GM23248 (cell line): ENCODE data around the gene SLC4A4. TPM values are rescaled to one million over a fixed set of nuclear protein-coding genes. Genes with fewer than 3 reads are reported as not detected.

Experiments
- DNase-seq: peaks from one replicate; pipeline ENCODE4 v3.0.0-alpha.2; 2015
- H2AFZ ChIP-seq: fragments of 200-600 bp; sonication (generic); 2 replicates; pipeline ENCODE4 v1.6.1; 2016; ENCODE audit warnings: antibody characterized with exemption
- H3F3A ChIP-seq: fragments of 200-600 bp; sonication (generic); 2 replicates; pipeline ENCODE4 v1.6.1; 2016; ENCODE audit warnings: mild to moderate bottlenecking, antibody characterized with exemption, mixed run types; ENCODE audit not compliant: insufficient read depth
- H3K27ac ChIP-seq: fragments of 200-600 bp; sonication (generic); 2 replicates; pipeline ENCODE4 v1.5.1; 2016; ENCODE audit warnings: mild to moderate bottlenecking
- H3K27me3 ChIP-seq: fragments of 200-600 bp; sonication (generic); replicated peaks from 2 replicates; pipeline ENCODE4 v1.6.1; 2016; ENCODE audit warnings: mild to moderate bottlenecking; ENCODE audit not compliant: insufficient read depth
- H3K36me3 ChIP-seq: fragments of 200-600 bp; sonication (generic); 2 replicates; pipeline ENCODE4 v1.6.1; 2016; ENCODE audit warnings: low read depth, mild to moderate bottlenecking
- H3K4me1 ChIP-seq: fragments of 200-600 bp; sonication (generic); 2 replicates; pipeline ENCODE4 v1.6.1; 2016; ENCODE audit warnings: mild to moderate bottlenecking; ENCODE audit not compliant: insufficient read depth
- H3K4me2 ChIP-seq: fragments of 200-600 bp; sonication (generic); one replicate; pipeline ENCODE4 v1.6.1; 2016; ENCODE audit warnings: mild to moderate bottlenecking; ENCODE audit not compliant: unreplicated experiment
- H3K4me3 ChIP-seq: fragments of 200-600 bp; sonication (generic); 2 replicates; pipeline ENCODE4 v1.5.1; 2016; ENCODE audit warnings: mild to moderate bottlenecking
- H3K79me2 ChIP-seq: fragments of 200-600 bp; sonication (generic); 2 replicates; pipeline ENCODE4 v1.6.1; 2016; ENCODE audit warnings: mild to moderate bottlenecking; ENCODE audit not compliant: insufficient read depth
- H3K9ac ChIP-seq: fragments of 200-600 bp; sonication (generic); 2 replicates; pipeline ENCODE4 v1.6.1; 2016; ENCODE audit warnings: mild to moderate bottlenecking
- H3K9me2 ChIP-seq: fragments of 200-600 bp; sonication (generic); 2 replicates; pipeline ENCODE4 v1.6.1; 2016; ENCODE audit warnings: mixed run types, mild to moderate bottlenecking, moderate library complexity; ENCODE audit not compliant: insufficient read depth
- H3K9me3 ChIP-seq: fragments of 200-600 bp; sonication (generic); one replicate; pipeline ENCODE4 v1.6.1; 2017; ENCODE audit warnings: low read depth
- H4K20me1 ChIP-seq: fragments of 200-600 bp; sonication (generic); 2 replicates; pipeline ENCODE4 v1.6.0; 2016; ENCODE audit not compliant: insufficient read depth
- EZH2 ChIP-seq: fragments of 200-600 bp; sonication (generic); IDR thresholded peaks from 2 replicates; pipeline ENCODE4 v1.6.1; 2018; ENCODE audit warnings: antibody characterized with exemption, mild to moderate bottlenecking; ENCODE audit not compliant: insufficient read depth, poor library complexity, severe bottlenecking
- EZH2phosphoT487 ChIP-seq: fragments of 200-600 bp; sonication (generic); IDR thresholded peaks from 2 replicates; pipeline ENCODE4 v1.6.1; 2018; ENCODE audit warnings: antibody characterized with exemption, moderate library complexity, mild to moderate bottlenecking, low read depth; ENCODE audit not compliant: insufficient read depth
- WGBS, 2 experiments: methylation state at CpG; one replicate each; pipeline ENCODE4 v1.1.6; 2015 to 2017; ENCODE audit warnings: low lambda C conversion rate in 2 of 2, low coverage in 1 of 2; ENCODE audit errors: missing lambda C conversion rate in 2 of 2; 5-methylcytosine and 5-hydroxymethylcytosine counted together
- in situ Hi-C: fragments of 300-500 bp; cut with MboI; formaldehyde crosslinking; loops from 2 replicates; pipeline ENCODE4 v1.15.0; 2020
- polyA plus RNA-seq: library from polyadenylated mRNA; unstranded; fragments of >200 nt; fragmentation: Nextera tagmentation; extraction: Ambion mirVana; gene quantifications from 2 replicates; pipeline ENCODE4 v1.2.1, GENCODE V29; 2016
- total RNA-seq: library from RNA; depleted of rRNA; stranded (reverse); fragments of >200 nt; shearing (Covaris generic); gene quantifications from 2 replicates; pipeline ENCODE4 v1.2.3, GENCODE V29; 2014

Gene SLC4A4
- total and polyA plus RNA-seq, 2 experiments from 2014 or later: 7.2 to 11.5 TPM

DNA sequence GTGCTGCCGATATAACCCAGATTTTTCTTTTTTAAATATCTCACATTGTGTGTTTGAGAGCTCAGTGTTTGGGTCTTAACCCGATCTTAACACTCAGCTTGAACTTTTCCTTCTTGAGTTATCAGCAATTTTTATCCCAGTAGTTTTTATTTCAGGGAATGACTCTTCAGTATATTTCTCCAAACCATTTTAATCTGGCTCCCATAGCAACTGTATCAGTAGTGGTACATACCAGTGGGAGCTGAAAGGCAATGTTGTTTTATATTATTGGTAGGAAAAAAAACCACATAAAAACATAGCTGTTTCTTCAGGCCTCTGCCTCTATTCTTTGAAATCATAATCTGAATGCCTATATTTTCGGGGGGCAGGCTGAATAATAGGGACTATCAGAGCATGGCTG lies 111.1 kb downstream of the SLC4A4 start:
- Histone ChIP-seq H3K36me3 (no peaks in the 10 kb centered on the region), H2AFZ (no peak overlapping the region), H3F3A (no peaks in the 10 kb centered on the region), H3K4me1 (no peaks in the 10 kb centered on the region), H3K27ac (no peak overlapping the region), H3K79me2 (no peaks in the 10 kb centered on the region), H3K9ac (no peak overlapping the region), H3K27me3 (no peaks in the 10 kb centered on the region), H3K4me2 (no peak overlapping the region), H3K9me2 (no peaks in the 10 kb centered on the region), H3K9me3 (no peaks in the 10 kb centered on the region), H4K20me1 (no peaks in the 10 kb centered on the region), H3K4me3 (no peak overlapping the region)
- TF ChIP-seq EZH2: no peak
- no peak for TF ChIP-seq EZH2phosphoT487
- WGBS, 2 experiments: 57 to 58% methylated on average over 3 of the region's 3 CpGs
- in situ Hi-C loops: no loop called here
- DNase-seq: no peak

DNA sequence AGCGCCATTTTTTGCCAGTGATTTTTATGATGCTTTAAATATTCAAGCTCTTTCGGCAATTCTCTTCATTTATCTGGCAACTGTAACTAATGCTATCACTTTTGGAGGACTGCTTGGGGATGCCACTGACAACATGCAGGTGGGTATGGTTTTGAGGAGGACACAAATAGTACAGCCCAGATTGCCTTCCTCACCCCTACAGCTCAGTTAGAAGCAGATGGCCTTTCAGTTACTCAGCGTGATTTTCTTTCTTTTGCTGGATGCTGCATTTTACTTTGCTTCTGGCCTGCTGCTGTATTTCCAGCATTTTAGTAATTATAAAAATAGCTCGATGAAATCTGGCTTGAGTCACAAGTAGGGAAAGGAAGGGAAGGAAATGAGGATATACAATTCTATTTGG lies 114.7 kb downstream of the SLC4A4 start:
- no peaks in the 10 kb centered on the region for H3K27me3 ChIP-seq
- DNase-seq: no peak
- H2AFZ ChIP-seq: no peak overlapping the region
- TF ChIP-seq EZH2phosphoT487: no peak
- no peak for TF ChIP-seq EZH2
- H3K4me3 ChIP-seq: no peak overlapping the region
- 54 to 59% methylated on average over 4 of the region's 4 CpGs for WGBS, 2 experiments
- in situ Hi-C loops: no loop called here
- no peaks in the 10 kb centered on the region for H3K9me3 ChIP-seq
- no peak overlapping the region for H3K4me2 ChIP-seq
- H3K27ac ChIP-seq: no peak overlapping the region
- peaks cover 14% of the 10 kb centered on the region for H3K4me1 ChIP-seq
- H4K20me1 ChIP-seq: no peaks in the 10 kb centered on the region
- no peaks in the 10 kb centered on the region for H3K79me2 ChIP-seq
- no peaks in the 10 kb centered on the region for H3K9me2 ChIP-seq
- no peak overlapping the region for H3K9ac ChIP-seq
- peaks cover 16% of the 10 kb centered on the region; the same call in 1 of the 2 replicates for H3F3A ChIP-seq
- H3K36me3 ChIP-seq: no peaks in the 10 kb centered on the region

GRCh38 chr4:71456841-71457240 lies 118.0 kb downstream of the SLC4A4 start:
- Histone ChIP-seq H3K4me2 (peak overlapping the region; percentile 19), H3K9ac (peak overlapping the region; percentile 29; the same call in 1 of the 2 replicates), H2AFZ (no peak overlapping the region), H3K36me3 (no peaks in the 10 kb centered on the region), H3K4me1 (peaks cover 14% of the 10 kb centered on the region), H4K20me1 (no peaks in the 10 kb centered on the region), H3K9me3 (no peaks in the 10 kb centered on the region), H3K4me3 (no peak overlapping the region), H3K27ac (peak overlapping the region; percentile 69), H3F3A (peaks cover 16% of the 10 kb centered on the region; the same call in 1 of the 2 replicates), H3K27me3 (no peaks in the 10 kb centered on the region), H3K79me2 (no peaks in the 10 kb centered on the region), H3K9me2 (no peaks in the 10 kb centered on the region)
- DNase-seq: peak; percentile 97
- in situ Hi-C loops: no loop called here
- 0 to 5% methylated on average over 1 of the region's 1 CpG for WGBS, 2 experiments
- TF ChIP-seq EZH2 (no peak), EZH2phosphoT487 (no peak)

- H4K20me1 ChIP-seq: no peaks in the 10 kb centered on the region
- TF ChIP-seq EZH2 (no peak), EZH2phosphoT487 (no peak)
- H3F3A ChIP-seq: peaks cover 16% of the 10 kb centered on the region; the same call in 1 of the 2 replicates
- H3K9me3 ChIP-seq: no peaks in the 10 kb centered on the region
- no peaks in the 10 kb centered on the region for H3K79me2 ChIP-seq
- no peaks in the 10 kb centered on the region for H3K27me3 ChIP-seq
- no peak overlapping the region for H3K27ac ChIP-seq
- in situ Hi-C loops: no loop called here
- WGBS, 2 experiments: 75 to 77% methylated on average over 4 of the region's 4 CpGs
- no peak overlapping the region for H3K4me2 ChIP-seq
- H3K36me3 ChIP-seq: no peaks in the 10 kb centered on the region
- no peak for DNase-seq
- no peak overlapping the region for H2AFZ ChIP-seq
- no peak overlapping the region for H3K4me3 ChIP-seq
- H3K4me1 ChIP-seq: peaks cover 14% of the 10 kb centered on the region
- H3K9me2 ChIP-seq: no peaks in the 10 kb centered on the region
- no peak overlapping the region for H3K9ac ChIP-seq
Measured at GRCh38 chr4:71460371-71460770, 121.6 kb downstream of the SLC4A4 start.

GRCh38 chr4:71461422-71461821 lies 122.6 kb downstream of the SLC4A4 start:
- no peaks in the 10 kb centered on the region for H4K20me1 ChIP-seq
- DNase-seq: no peak
- in situ Hi-C loops: no loop called here
- TF ChIP-seq EZH2: no peak
- TF ChIP-seq EZH2phosphoT487: no peak
- no peaks in the 10 kb centered on the region for H3K9me2 ChIP-seq
- H3K9me3 ChIP-seq: no peaks in the 10 kb centered on the region
- H3F3A ChIP-seq: peaks cover 7% of the 10 kb centered on the region; the same call in 1 of the 2 replicates
- H3K27ac ChIP-seq: no peak overlapping the region
- H3K9ac ChIP-seq: no peak overlapping the region
- no peaks in the 10 kb centered on the region for H3K36me3 ChIP-seq
- peaks cover 7% of the 10 kb centered on the region for H3K4me1 ChIP-seq
- H3K79me2 ChIP-seq: no peaks in the 10 kb centered on the region
- H3K27me3 ChIP-seq: no peaks in the 10 kb centered on the region
- no peak overlapping the region for H3K4me2 ChIP-seq
- 95 to 96% methylated on average over 4 of the region's 4 CpGs for WGBS, 2 experiments
- no peak overlapping the region for H2AFZ ChIP-seq
- no peak overlapping the region for H3K4me3 ChIP-seq
